A549 (cell line): ENCODE results near the gene DLX6. TPM values are rescaled to one million over a fixed set of nuclear protein-coding genes. Genes with fewer than 3 reads are reported as not detected.

Experiments used
- ATAC-seq, 2 experiments: fragments of 200-7000 bp in 1 of 2; fragments of >200 bp in 1 of 2; cut with Nextera tagmentation in 1 of 2; cut with Tn5 transposase in 1 of 2; 3 replicates each; pipeline versions ENCODE4 v1.8.0 to v1.9.1; 2018 to 2020; ENCODE audit warnings: mild to moderate bottlenecking in 1 of 2, moderate library complexity in 1 of 2
- CTCF ChIA-PET: fragments of 300-600 bp; sonication (Branson Sonifier 250); formaldehyde crosslinking; extraction: SDS; loops from one replicate; lab custom pipeline; 2021; ENCODE audit warnings: antibody characterized with exemption, inconsistent platforms; lab: Yijun Ruan, JAX
- POLR2A ChIA-PET: fragments of 350-600 bp; formaldehyde crosslinking; extraction: SDS; loops from one replicate; lab custom pipeline; 2021; ENCODE audit warnings: antibody characterized with exemption, inconsistent platforms; lab: Yijun Ruan, JAX
- DNase-seq, 2 experiments: peaks; one replicate each; pipeline versions ENCODE4 v3.0.0 to v3.0.0-alpha.2; 2011 to 2016; ENCODE audit warnings: low read depth in 1 of 2, low spot score in 1 of 2
- FAIRE-seq: peaks from 2 replicates; lab custom pipeline; 2011; peaks lifted over from hg19 to GRCh38; lab: Jason Lieb, UNC
- H3K27ac ChIP-seq, 2 experiments: fragments of >200 bp; sonication (Bioruptor Twin); formaldehyde crosslinking; 3 replicates each; pipeline ENCODE4 v1.5.1; 2016 to 2017
- H3K4me1 ChIP-seq: fragments of >200 bp; sonication (Bioruptor Twin); formaldehyde crosslinking; 3 replicates; pipeline ENCODE4 v1.6.1; 2016
- H3K4me2 ChIP-seq: fragments of >200 bp; sonication (Bioruptor Twin); formaldehyde crosslinking; 3 replicates; pipeline ENCODE4 v1.6.1; 2016
- H3K4me3 ChIP-seq: fragments of >200 bp; sonication (Bioruptor Twin); formaldehyde crosslinking; 3 replicates; pipeline ENCODE4 v1.5.1; 2016
- H3K9me3 ChIP-seq: fragments of >200 bp; sonication (Bioruptor Twin); formaldehyde crosslinking; 3 replicates; pipeline ENCODE4 v1.6.1; 2016
- ATOH8 ChIP-seq: fragments of 250-450 bp; sonication (Bioruptor Pico); IDR thresholded peaks from 2 replicates; pipeline ENCODE4 v1.5.0; 2020; ENCODE audit warnings: low read depth, mild to moderate bottlenecking, moderate library complexity
- EHMT2 ChIP-seq: fragments of 200-600 bp; sonication (generic); IDR thresholded peaks from 2 replicates; pipeline ENCODE4 v1.6.1; 2016; ENCODE audit warnings: antibody characterized with exemption, low read depth, mild to moderate bottlenecking, moderate library complexity
- ELK1 ChIP-seq: fragments of 150-350 bp; IDR thresholded peaks from 2 replicates; pipeline ENCODE4 v1.6.1; 2014; ENCODE audit warnings: low read depth, mild to moderate bottlenecking, low read length
- EP300 ChIP-seq, 2 experiments: fragments of >200 bp; sonication (Bioruptor Twin); formaldehyde crosslinking; IDR thresholded peaks; 2 replicates in 1 of 2; 3 replicates in 1 of 2; pipeline ENCODE4 v1.6.1; 2016 to 2017
- GATA3 ChIP-seq: IDR thresholded peaks from 2 replicates; pipeline ENCODE4 v1.6.1; 2012; ENCODE audit warnings: borderline replicate concordance
- HDAC2 ChIP-seq: fragments of 200-600 bp; sonication (generic); IDR thresholded peaks from 2 replicates; pipeline ENCODE4 v1.6.1; 2016
- HEYL ChIP-seq: fragments of 250-450 bp; sonication (Bioruptor Pico); IDR thresholded peaks from 2 replicates; pipeline ENCODE4 v1.8.0; 2021; ENCODE audit warnings: mild to moderate bottlenecking, moderate library complexity
- HOXA7 ChIP-seq: fragments of 250-450 bp; sonication (Bioruptor Pico); IDR thresholded peaks from 2 replicates; pipeline ENCODE4 v1.5.0; 2020; ENCODE audit warnings: mild to moderate bottlenecking, moderate library complexity
- HOXB13 ChIP-seq: fragments of 250-450 bp; sonication (Bioruptor Pico); IDR thresholded peaks from 2 replicates; pipeline ENCODE4 v1.5.0; 2020; ENCODE audit warnings: low read depth, mild to moderate bottlenecking, moderate library complexity
- HOXB5 ChIP-seq: fragments of 250-450 bp; sonication (Bioruptor Pico); IDR thresholded peaks from 2 replicates; pipeline ENCODE4 v1.5.0; 2020; ENCODE audit warnings: mild to moderate bottlenecking, moderate library complexity
- JUNB ChIP-seq: fragments of >200 bp; sonication (Bioruptor Twin); formaldehyde crosslinking; IDR thresholded peaks from 2 replicates; pipeline ENCODE4 v1.6.1; 2016
- KDM1A ChIP-seq: fragments of 200-600 bp; sonication (generic); IDR thresholded peaks from 2 replicates; pipeline ENCODE4 v1.6.1; 2016; ENCODE audit warnings: low read depth, mild to moderate bottlenecking
- KDM5A ChIP-seq: fragments of 200-600 bp; sonication (generic); IDR thresholded peaks from 2 replicates; pipeline ENCODE4 v1.6.1; 2016; ENCODE audit warnings: antibody characterized with exemption, mild to moderate bottlenecking
- NFE2L2 ChIP-seq: fragments of 150-350 bp; conservative IDR thresholded peaks from 2 replicates; pipeline ENCODE4 v1.6.1; 2014; ENCODE audit warnings: low read length
- NR3C1 ChIP-seq: fragments of >200 bp; sonication (Bioruptor Twin); formaldehyde crosslinking; IDR thresholded peaks from 3 replicates; pipeline ENCODE4 v1.6.1; 2017
- PHF8 ChIP-seq: fragments of 200-600 bp; sonication (generic); IDR thresholded peaks from 2 replicates; pipeline ENCODE4 v1.6.1; 2016; ENCODE audit warnings: low read depth, mild to moderate bottlenecking, antibody characterized with exemption, moderate library complexity, borderline replicate concordance
- POLR2A ChIP-seq: IDR thresholded peaks from 2 replicates; pipeline ENCODE4 v1.6.1; 2012; ENCODE audit warnings: mild to moderate bottlenecking, low read length
- RFX5 ChIP-seq: fragments of 450-650 bp; IDR thresholded peaks from 2 replicates; pipeline ENCODE4 v1.7.1; 2014; ENCODE audit warnings: antibody characterized with exemption, mild to moderate bottlenecking, moderate library complexity
- ZC3H11A ChIP-seq: fragments of 450-650 bp; IDR thresholded peaks from 2 replicates; pipeline ENCODE4 v1.6.1; 2014; ENCODE audit warnings: antibody characterized with exemption, mild to moderate bottlenecking
- ZFP36 ChIP-seq: fragments of 450-650 bp; IDR thresholded peaks from 2 replicates; pipeline ENCODE4 v1.6.1; 2014; ENCODE audit warnings: borderline replicate concordance; ENCODE audit not compliant: partially characterized antibody
- ZNF302 ChIP-seq: fragments of 250-450 bp; sonication (Bioruptor Pico); IDR thresholded peaks from 2 replicates; pipeline ENCODE4 v1.9.0; 2021; ENCODE audit warnings: inconsistent platforms, mild to moderate bottlenecking, moderate library complexity
- WGBS: methylation state at CpG from one replicate; pipeline ENCODE4 v1.1.6; 2017; ENCODE audit errors: missing lambda C conversion rate; 5-methylcytosine and 5-hydroxymethylcytosine counted together
- polyA plus RNA-seq, 4 experiments: library from polyadenylated mRNA; depleted of rRNA in 3 of 4; stranded (reverse); fragments of >200 nt; fragmentation: RNase III in 1 of 4; extraction: RNeasy Plus Mini Kit Qiagen cat#74134 plus additional on column Dnase treatment in 1 of 4; gene quantifications; 2 replicates in 3 of 4; 3 replicates in 1 of 4; pipeline ENCODE4 v1.2.3, GENCODE V29; 2011 to 2017
- TF ChIP-seq, protein P1 (sequence below): IDR thresholded peaks from 2 replicates; pipeline ENCODE4 v1.6.1; 2012
- TF ChIP-seq, protein P2 (sequence below): fragments of >200 bp; sonication (Bioruptor Twin); formaldehyde crosslinking; IDR thresholded peaks from 2 replicates; pipeline ENCODE4 v1.6.1; 2016
- TF ChIP-seq, protein P3 (sequence below): fragments of 200-600 bp; sonication (generic); IDR thresholded peaks from 2 replicates; pipeline ENCODE4 v1.6.1; 2016; ENCODE audit warnings: antibody characterized with exemption, mild to moderate bottlenecking, moderate library complexity

The DLX6 gene
- polyA plus RNA-seq, 2 of the 4 experiments (the other 2 are of a cell fraction), result not detected

- ChIA-PET POLR2A (no interaction called here), CTCF (no interaction called here)
- no peak for DNase-seq
- Histone ChIP-seq H3K9me3 (no peaks in the 10 kb centered on the region), H3K4me1 (no peaks in the 10 kb centered on the region), H3K27ac (no peak overlapping the region), H3K4me2 (no peak overlapping the region), H3K4me3 (no peak overlapping the region)
- no peak for TF ChIP-seq ZC3H11A
- no peak for TF ChIP-seq NFE2L2
- TF ChIP-seq JUNB, result no peak
- TF ChIP-seq KDM5A, result no peak
- TF ChIP-seq HOXB5, result no peak
- TF ChIP-seq, protein P1, sequence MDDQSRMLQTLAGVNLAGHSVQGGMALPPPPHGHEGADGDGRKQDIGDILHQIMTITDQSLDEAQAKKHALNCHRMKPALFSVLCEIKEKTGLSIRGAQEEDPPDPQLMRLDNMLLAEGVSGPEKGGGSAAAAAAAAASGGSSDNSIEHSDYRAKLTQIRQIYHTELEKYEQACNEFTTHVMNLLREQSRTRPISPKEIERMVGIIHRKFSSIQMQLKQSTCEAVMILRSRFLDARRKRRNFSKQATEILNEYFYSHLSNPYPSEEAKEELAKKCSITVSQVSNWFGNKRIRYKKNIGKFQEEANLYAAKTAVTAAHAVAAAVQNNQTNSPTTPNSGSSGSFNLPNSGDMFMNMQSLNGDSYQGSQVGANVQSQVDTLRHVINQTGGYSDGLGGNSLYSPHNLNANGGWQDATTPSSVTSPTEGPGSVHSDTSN, result no peak
- TF ChIP-seq, protein P2, sequence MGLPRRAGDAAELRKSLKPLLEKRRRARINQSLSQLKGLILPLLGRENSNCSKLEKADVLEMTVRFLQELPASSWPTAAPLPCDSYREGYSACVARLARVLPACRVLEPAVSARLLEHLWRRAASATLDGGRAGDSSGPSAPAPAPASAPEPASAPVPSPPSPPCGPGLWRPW, result no peak
- no peak for ATAC-seq
- FAIRE-seq, result no peak
These were observed 27.9 kb upstream of the DLX6 start for GRCh38 chr7:96977445-96977844.

DNA sequence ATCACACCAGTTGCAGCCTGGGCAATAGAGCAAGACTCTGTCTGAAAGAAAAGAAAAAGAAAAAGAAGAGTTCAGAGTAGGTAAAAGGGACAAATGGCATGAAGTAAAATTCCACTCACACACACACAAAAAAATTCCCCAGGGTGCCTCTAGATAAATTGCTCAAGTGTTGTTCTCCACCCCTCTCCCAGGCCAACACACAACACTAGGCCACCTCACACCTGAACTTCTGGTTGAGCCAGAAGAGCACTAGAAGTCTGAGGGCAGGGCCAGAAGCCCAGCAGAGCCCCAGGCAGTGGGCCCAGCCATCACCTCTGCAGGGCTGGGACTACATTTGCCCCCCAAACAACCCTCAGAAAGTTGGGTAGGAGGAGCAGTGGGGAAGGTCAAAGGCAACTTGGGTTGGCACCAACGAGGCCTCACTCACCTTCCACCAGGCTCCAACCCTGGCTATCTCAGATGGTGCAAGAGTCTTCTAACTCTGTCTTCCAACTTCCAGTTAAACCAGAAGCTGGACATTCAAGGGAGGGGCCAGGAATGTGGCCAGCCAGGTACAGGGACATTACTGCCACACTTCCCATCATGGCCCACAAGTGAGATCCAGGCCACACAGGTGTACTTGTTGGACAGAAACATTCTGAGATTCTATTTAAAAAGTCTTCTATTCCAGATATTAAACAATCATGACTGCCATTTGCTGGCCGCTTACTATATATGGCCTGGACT, 25.6 kb upstream of the DLX6 start:
- ATAC-seq (no peak), FAIRE-seq (no peak), DNase-seq (no peak)
- no peaks in the 10 kb centered on the region for H3K9me3 ChIP-seq
- no peak overlapping the region for H3K4me3 ChIP-seq
- H3K27ac ChIP-seq, result no peak overlapping the region
- POLR2A ChIA-PET, result no interaction called here
- no peak overlapping the region for H3K4me2 ChIP-seq
- 47% methylated on average over 2 of the region's 2 CpGs for WGBS
- CTCF ChIA-PET, result interaction anchor here (1.3 kb wide), 1 partner anchor 48 kb away, joined by 5 read pairs; no protein-coding TSS in a partner anchor
- no peaks in the 10 kb centered on the region for H3K4me1 ChIP-seq
- TF ChIP-seq HOXB5 (no peak), HOXA7 (no peak), ELK1 (no peak), GATA3 (no peak), EP300 (IDR thresholded peaks at IDR 0.05) (no peak), NR3C1 (no peak), HEYL (CRISPR knock-in tag) (no peak), KDM1A (no peak), ZFP36 (no peak), ZC3H11A (no peak), RFX5 (no peak)

GRCh38 chr7:96982586-96982985, 22.8 kb upstream of the DLX6 start:
- no peaks in the 10 kb centered on the region for H3K9me3 ChIP-seq
- POLR2A ChIA-PET, result no interaction called here
- no peak overlapping the region for H3K4me2 ChIP-seq
- CTCF ChIA-PET, result no interaction called here
- FAIRE-seq (no peak), DNase-seq (no peak), ATAC-seq (no peak)
- H3K4me1 ChIP-seq, result no peaks in the 10 kb centered on the region
- no peak overlapping the region for H3K27ac ChIP-seq
- TF ChIP-seq HOXB13, result no peak
- no peak for TF ChIP-seq POLR2A
- TF ChIP-seq, protein P3, sequence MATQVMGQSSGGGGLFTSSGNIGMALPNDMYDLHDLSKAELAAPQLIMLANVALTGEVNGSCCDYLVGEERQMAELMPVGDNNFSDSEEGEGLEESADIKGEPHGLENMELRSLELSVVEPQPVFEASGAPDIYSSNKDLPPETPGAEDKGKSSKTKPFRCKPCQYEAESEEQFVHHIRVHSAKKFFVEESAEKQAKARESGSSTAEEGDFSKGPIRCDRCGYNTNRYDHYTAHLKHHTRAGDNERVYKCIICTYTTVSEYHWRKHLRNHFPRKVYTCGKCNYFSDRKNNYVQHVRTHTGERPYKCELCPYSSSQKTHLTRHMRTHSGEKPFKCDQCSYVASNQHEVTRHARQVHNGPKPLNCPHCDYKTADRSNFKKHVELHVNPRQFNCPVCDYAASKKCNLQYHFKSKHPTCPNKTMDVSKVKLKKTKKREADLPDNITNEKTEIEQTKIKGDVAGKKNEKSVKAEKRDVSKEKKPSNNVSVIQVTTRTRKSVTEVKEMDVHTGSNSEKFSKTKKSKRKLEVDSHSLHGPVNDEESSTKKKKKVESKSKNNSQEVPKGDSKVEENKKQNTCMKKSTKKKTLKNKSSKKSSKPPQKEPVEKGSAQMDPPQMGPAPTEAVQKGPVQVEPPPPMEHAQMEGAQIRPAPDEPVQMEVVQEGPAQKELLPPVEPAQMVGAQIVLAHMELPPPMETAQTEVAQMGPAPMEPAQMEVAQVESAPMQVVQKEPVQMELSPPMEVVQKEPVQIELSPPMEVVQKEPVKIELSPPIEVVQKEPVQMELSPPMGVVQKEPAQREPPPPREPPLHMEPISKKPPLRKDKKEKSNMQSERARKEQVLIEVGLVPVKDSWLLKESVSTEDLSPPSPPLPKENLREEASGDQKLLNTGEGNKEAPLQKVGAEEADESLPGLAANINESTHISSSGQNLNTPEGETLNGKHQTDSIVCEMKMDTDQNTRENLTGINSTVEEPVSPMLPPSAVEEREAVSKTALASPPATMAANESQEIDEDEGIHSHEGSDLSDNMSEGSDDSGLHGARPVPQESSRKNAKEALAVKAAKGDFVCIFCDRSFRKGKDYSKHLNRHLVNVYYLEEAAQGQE, result no peak
- TF ChIP-seq ZNF302, result no peak
- TF ChIP-seq EHMT2, result no peak
- no peak for TF ChIP-seq HDAC2
- TF ChIP-seq ATOH8 (CRISPR knock-in tag), result no peak
- TF ChIP-seq HEYL (CRISPR knock-in tag), result no peak
- TF ChIP-seq PHF8, result no peak
- no peak for TF ChIP-seq EP300 (IDR thresholded peaks at IDR 0.05)
- 21% methylated on average over 1 of the region's 1 CpG for WGBS
- H3K4me3 ChIP-seq, result no peak overlapping the region
